ENCODE data around the gene GPR32.

Gene GPR32

DNA sequence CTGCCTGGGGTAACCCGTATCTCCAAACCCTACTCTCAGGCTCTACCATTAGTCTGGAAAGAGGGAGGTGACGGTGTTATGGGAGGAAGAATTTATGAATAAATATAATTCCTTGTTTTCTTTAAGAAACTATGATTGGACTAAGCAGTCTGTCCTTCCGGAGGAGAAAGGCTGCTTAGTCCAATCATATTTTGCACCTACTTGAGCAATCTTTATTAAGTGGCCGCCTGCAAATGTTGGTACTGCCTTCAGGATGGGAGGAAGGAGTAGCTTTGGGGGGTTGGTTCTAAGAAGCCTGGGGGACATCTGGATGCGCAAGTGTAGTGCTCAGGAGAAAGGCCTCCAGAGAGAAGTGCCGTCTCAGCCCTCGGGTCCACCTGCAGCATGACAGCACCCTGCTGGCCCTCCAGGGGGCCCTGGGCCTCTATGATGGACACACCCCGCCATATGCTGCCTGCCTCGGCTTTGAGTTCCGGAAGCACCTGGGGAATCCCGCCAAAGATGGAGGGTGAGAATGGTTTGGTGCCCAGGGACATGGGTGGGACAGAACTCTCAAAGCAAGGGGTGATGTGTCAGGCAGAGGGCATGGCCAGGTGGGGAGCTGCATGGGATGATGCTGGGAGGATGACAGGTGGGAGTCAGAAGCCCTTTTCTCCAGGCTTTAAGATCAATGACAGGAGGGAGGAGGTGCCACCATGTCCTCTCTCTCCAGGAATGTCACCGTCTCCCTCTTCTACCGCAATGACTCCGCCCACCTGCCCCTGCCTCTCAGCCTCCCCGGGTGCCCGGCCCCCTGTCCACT lies 24.0 kb downstream of the GPR32 start:
- peak overlapping the region; percentile 99 for H3K27ac ChIP-seq
- TF ChIP-seq, protein P1, sequence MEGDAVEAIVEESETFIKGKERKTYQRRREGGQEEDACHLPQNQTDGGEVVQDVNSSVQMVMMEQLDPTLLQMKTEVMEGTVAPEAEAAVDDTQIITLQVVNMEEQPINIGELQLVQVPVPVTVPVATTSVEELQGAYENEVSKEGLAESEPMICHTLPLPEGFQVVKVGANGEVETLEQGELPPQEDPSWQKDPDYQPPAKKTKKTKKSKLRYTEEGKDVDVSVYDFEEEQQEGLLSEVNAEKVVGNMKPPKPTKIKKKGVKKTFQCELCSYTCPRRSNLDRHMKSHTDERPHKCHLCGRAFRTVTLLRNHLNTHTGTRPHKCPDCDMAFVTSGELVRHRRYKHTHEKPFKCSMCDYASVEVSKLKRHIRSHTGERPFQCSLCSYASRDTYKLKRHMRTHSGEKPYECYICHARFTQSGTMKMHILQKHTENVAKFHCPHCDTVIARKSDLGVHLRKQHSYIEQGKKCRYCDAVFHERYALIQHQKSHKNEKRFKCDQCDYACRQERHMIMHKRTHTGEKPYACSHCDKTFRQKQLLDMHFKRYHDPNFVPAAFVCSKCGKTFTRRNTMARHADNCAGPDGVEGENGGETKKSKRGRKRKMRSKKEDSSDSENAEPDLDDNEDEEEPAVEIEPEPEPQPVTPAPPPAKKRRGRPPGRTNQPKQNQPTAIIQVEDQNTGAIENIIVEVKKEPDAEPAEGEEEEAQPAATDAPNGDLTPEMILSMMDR (conservative IDR thresholded peaks at IDR 0.05): no peak

DNA sequence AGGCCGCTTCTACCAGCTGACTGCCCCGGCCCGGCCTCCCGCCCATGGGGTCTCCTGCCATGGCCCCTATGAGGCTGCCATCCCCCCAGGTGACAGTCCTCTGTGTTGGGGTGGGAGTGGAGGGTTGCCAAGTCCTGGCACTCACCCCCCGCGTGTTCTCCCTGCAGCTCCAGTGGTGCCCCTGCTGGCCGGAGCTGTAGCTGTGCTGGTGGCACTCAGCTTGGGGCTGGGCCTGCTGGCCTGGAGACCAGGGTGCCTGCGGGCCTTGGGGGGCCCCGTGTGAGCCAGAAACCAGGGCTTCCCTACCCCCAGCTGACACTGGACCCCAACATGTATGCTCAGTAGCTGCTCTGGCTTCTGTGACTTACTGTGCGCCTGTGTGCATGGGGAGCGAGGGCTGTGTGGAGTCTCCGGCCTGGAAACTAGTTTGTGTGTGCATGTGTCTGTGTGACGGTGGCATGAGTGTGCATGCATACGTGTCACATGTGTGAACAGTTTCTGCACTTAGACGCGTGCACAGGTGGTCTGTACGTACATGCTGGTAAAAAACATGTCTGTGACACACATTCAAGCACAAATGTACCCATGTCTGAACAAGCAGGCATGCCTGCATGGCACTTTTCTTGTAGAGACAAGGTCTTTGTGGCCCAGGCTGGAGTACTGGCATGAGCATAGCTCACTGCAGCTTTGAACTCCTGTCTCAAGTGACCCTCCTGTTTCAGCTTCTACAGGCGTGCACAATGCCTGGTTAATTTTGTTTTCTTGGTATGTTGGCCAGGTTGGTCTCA lies 24.8 kb downstream of the GPR32 start:
- peak overlapping the region; percentile 99 for H3K27ac ChIP-seq

DNA sequence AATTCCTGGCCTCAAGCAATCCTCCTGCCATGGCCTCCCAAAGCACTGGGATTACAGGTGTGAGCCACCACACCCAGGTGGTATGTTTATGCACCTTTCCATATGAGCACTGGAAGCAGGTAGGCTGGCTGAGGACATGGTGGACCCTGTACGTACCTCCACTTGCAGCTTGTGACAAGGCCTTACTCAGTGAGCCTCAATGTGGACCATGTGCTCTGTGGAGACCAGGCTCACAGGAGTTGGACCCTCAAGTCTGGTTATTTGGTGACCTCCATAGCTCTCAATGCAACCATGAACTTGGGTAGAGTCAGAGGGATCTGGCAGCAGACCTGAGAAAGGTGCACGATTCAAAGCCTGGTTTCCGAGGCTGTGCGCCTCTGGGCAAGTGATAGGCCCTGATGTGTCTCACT lies 25.4 kb downstream of the GPR32 start:
- TF ChIP-seq, protein P1 (conservative IDR thresholded peaks at IDR 0.05): no peak
- H3K27ac ChIP-seq: peak overlapping the region; percentile 99

More for the DNA sequence above, 24.8 kb downstream of the GPR32 start:
- TF ChIP-seq, protein P1 (conservative IDR thresholded peaks at IDR 0.05): peak; percentile 75

DNA sequence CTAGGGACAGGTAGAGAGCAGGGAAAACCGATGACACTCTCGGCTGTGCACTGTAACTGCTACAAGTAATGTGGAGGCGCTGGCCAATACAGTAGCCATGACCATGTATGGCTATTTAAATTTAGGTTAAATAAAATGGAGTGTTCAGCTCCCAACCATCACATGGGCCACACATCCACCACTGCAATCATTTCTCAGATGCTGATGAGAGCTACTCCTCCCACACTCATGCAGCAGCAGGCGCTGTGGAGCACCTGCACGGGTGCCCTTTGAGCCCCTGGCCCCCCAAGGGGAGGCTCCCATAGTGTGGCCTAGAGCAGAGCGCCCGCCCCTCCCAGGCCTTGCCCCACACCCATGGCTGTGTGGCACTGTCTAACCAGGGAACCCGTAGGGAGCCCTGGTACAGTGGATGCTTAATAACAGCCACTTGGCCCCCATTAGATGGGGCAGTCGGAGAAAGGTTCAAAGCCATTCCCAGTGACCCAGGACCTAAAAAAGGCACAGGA lies 25.9 kb downstream of the GPR32 start:
- H3K27ac ChIP-seq: peak overlapping the region; percentile 99
- TF ChIP-seq, protein P1 (conservative IDR thresholded peaks at IDR 0.05): peak; percentile 28; the same call in 1 of the 2 replicates

DNA sequence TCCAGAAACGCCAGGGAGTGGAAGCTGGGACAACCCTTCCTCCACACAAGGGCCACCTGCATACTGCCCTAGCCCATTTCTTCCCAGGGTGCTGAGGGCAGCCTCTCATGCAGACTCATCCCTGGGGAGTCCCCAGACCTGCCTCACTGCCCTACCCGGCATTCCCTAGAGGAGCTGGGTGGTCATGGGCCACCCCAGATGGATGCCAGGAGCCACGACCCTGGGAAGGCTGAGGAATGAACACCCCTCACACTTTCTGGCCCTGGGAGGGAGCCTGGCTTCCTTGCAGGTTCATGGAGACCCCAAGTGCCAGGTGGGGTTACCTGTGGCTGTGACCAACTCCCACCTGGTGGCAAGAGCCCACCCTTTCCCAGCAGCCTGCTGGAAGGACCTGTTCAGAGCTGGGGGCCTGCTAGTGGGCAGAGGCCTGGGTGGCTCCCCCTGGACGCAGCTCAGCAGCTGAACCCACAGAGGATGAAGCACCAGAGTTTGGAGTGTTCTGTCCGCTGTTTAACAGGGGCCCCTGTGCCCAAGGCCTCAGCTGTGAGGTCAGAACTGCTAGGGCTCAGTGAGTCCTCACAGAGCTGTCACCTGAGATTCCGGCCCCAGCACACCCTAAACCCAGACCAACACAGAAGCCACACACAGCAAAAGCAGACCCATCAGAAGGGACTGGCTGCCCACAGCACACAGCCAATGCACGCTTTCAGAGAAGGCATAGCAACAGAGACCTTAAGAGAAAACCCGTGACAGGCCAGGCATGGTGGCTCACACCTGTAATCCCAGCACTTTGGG lies 26.6 kb downstream of the GPR32 start:
- peak overlapping the region; percentile 99 for H3K27ac ChIP-seq
- TF ChIP-seq, protein P1 (conservative IDR thresholded peaks at IDR 0.05): no peak

DNA sequence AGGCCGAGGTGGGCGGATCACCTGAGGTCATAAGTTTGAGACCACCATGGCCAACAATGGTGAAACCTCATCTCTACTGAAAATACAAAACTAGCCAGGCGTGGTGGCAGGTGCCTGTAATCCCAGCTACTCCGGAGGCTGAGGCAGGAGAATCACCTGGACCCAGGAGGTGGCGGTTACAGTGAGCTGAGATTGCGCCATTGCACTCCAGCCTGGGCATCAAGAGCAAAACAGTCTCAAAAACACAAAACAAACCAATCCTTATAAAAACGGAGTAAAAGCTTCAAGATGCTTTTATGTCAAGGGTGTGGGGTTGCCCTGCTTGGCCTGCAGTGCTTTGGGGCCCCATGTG lies 27.1 kb downstream of the GPR32 start:
- TF ChIP-seq, protein P1 (conservative IDR thresholded peaks at IDR 0.05): no peak

More for the DNA sequence above, 27.1 kb downstream of the GPR32 start:
- peak overlapping the region; percentile 99 for H3K27ac ChIP-seq

All from VCaP (cell line).